C4-2B (cell line): ENCODE results near the gene EZH2.

Experiments
- H3K27ac ChIP-seq: fragments of 450-650 bp; 2 replicates; pipeline ENCODE4 v1.5.1; 2017
- ZFX ChIP-seq: fragments of 450-650 bp; IDR thresholded peaks from 2 replicates; pipeline ENCODE4 v1.6.1; 2017
- TF ChIP-seq, protein P1 (sequence below): fragments of 450-650 bp; conservative IDR thresholded peaks from 2 replicates; pipeline ENCODE4 v1.5.1; 2017; ENCODE audit warnings: mild to moderate bottlenecking

The EZH2 gene

DNA sequence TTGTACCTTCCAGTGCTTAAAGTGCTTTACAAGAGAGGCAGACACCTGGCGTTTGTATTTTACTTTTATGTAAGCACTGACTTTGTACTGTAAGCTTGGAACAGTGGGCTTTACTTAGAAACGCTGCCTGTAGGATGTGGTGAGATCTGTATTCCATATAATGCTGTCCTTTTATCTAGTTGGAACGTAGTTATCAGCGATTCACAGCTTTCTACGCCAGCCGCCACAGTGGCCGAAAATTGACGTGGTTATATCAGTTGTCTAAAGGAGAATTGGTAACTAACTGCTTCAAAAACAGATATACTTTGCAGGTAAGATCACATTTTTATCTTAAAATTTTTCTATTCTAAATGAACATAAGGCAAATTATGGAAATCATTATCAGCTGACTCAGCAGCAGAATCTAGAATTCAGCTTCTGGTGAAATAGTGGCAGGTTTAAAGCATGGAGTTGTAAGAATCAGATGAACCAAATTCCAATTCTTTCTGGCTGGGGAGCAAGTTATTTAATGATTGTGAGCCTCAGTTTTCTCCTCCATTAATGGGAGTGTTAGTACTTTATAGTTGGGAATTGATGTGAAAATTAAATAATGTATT lies 93.9 kb downstream of the EZH2 start:
- no peak overlapping the region for H3K27ac ChIP-seq
- TF ChIP-seq ZFX, result no peak
- TF ChIP-seq, protein P1, sequence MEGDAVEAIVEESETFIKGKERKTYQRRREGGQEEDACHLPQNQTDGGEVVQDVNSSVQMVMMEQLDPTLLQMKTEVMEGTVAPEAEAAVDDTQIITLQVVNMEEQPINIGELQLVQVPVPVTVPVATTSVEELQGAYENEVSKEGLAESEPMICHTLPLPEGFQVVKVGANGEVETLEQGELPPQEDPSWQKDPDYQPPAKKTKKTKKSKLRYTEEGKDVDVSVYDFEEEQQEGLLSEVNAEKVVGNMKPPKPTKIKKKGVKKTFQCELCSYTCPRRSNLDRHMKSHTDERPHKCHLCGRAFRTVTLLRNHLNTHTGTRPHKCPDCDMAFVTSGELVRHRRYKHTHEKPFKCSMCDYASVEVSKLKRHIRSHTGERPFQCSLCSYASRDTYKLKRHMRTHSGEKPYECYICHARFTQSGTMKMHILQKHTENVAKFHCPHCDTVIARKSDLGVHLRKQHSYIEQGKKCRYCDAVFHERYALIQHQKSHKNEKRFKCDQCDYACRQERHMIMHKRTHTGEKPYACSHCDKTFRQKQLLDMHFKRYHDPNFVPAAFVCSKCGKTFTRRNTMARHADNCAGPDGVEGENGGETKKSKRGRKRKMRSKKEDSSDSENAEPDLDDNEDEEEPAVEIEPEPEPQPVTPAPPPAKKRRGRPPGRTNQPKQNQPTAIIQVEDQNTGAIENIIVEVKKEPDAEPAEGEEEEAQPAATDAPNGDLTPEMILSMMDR, result no peak

DNA sequence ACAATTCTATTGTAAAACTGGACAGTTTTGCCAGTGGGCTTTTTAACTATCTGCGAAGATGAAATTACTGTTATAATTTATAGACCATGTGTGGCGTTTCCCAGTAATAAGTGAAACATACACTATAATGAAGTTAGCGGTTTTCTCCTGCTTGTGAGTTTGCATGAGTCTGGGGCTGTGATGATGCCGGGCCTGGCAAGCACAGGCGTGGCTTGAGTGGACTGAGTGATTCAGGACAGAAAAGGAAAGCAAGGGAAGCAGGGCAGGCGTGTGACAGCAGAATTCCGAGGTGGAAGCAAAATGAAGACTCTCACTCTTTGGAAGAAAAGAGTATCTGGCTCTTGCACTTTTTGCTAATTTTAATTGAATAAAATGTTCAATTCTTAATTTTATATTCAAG lies 94.9 kb downstream of the EZH2 start:
- TF ChIP-seq, protein P1, result no peak
- no peak for TF ChIP-seq ZFX
- H3K27ac ChIP-seq, result no peak overlapping the region

DNA sequence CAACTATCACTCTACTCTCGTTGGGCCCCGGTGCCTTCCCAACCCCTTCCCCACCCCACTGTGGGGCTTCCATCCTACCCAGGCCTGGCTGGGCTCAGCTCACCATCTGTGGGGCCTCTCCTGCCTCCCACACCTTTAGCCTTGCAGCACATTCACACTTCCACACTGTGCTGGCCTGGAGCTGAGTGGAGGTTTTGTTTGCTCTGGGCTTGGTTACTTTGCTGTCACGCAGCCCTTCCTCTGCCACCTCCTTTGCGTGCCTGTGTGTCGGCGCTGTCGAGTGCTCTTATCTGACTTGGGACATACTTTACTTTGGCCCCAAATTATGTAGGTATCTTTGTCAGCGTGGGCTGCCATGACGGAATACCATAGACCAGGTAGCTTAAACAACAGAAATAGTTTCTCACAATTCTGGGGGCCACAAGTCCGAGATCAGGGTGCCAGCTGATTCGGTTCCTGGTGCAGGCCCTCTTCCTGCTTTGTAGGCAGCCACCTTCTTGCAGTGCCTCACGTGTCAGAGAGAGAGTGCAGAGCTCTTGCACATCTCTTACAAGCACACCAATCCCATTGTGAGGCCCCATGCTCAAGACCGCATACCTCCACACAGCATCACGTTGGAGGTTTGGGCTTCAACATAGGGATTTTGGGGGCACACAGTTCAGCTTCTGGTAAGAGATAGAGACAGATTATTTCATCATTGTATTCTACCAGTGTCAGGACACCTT lies 96.4 kb downstream of the EZH2 start:
- H3K27ac ChIP-seq, result no peak overlapping the region
- TF ChIP-seq, protein P1, result no peak
- TF ChIP-seq ZFX, result no peak

DNA sequence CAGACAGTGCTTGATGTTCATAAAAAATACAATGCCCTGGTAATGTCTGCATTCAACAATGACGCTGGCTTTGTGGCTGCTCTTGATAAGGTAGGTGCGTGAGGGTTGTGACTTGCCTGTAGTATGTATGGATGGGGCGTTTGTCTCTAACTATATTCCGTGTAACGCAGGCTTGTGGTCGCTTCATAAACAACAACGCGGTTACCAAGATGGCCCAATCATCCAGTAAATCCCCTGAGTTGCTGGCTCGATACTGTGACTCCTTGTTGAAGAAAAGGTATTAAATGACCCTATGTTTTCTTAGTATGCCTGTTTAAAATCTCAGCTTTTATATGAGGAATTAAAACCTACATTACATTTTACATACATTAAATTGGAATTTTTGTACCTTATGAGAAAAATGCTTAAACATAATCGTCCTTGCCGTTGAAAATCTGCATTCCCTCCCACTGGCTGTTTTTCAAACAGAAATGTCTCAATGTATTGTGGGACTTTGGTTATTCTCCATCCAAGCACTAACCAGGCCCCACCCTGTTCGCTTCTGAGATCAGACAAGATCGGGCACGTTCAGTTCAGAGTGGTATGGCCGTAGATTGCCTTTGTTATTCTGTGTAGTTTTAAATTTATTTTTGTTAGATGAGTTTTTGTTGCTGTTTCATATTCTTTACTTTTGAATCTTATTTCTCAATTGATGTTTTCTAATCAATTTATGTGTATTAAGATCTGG lies 100.1 kb downstream of the EZH2 start:
- H3K27ac ChIP-seq, result no peak overlapping the region
- no peak for TF ChIP-seq ZFX
- TF ChIP-seq, protein P1, result no peak

DNA sequence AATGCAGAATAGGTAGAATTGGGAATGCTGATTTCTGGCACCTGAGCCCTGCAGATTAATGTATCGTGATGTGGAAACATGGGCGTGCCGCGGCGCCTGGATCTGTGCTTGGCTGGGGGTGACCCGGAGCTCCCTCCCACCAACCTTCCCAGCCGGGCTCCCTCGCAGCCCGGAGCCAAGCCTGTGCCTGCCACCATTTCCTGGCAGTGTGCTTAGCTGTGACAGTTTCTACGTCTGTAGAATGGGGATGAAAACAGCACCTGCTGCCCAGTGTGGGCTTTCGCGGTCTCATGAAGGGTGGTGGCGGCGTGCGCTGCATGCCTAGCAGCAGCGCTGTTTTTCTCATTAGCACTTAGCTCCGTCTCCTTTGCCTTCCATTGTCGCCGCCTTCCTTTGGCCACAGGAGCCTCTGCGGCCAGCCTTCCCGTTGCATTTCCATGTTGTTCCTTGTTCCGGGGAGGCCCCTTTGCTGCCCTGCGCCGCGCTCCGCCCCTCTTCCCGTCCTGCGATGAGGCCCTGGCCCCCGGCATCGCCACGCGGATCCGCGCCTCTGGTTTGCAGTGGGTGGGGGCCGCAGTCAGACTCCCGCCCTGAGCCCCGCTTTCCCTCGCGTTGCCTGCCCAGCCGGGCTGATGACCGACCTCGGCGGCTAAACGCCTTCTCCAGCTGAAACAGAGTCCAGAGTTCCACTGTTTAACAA lies 101.2 kb downstream of the EZH2 start:
- no peak overlapping the region for H3K27ac ChIP-seq
- TF ChIP-seq, protein P1, result no peak
- no peak for TF ChIP-seq ZFX

DNA sequence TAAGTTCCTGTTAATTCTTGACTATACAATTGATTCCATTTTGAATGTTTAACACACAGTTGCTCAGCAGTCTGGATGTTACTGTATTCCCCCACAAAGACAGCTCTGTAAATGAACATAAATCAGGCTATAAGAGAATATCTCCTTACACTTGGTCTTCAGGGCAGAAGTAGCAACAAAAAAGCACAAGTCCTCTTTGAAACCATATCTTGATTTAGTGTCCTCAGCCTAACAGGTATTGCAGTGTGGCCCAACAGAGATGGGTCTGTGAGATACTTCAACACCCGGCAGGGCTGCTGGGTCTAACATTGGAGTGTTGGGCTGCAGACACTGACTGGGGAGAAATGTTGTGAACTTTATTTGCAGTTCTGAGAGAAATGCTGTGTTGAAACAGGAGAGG lies 109.6 kb downstream of the EZH2 start:
- H3K27ac ChIP-seq, result no peak overlapping the region
- TF ChIP-seq, protein P1, result no peak
- no peak for TF ChIP-seq ZFX

DNA sequence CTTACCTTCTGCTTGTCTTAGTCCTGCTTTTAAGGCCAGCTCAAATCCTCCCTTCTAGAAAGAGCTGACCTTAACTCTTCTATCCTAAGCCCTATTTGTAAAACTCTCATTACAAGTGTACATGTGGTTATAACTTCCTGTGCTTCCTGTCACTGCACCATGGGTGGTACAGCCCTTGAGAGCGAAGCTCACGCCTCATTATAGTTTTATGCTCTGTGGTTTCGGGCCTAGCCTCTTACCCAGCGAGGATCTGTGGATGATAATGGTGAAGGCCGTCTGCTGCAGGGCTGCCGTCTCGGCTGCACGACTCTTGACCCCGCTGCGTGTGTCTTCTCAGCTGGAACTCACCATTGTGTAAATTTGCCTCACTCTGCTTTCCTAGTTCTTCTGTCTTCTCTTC lies 110.8 kb downstream of the EZH2 start:
- TF ChIP-seq, protein P1, result no peak
- TF ChIP-seq ZFX, result no peak
- H3K27ac ChIP-seq, result no peak overlapping the region
